Measurements from ENCODE around the gene PCDH9. TPM values are rescaled to one million over a fixed set of nuclear protein-coding genes. Genes with fewer than 3 reads are reported as not detected.

The PCDH9 gene, protein sequence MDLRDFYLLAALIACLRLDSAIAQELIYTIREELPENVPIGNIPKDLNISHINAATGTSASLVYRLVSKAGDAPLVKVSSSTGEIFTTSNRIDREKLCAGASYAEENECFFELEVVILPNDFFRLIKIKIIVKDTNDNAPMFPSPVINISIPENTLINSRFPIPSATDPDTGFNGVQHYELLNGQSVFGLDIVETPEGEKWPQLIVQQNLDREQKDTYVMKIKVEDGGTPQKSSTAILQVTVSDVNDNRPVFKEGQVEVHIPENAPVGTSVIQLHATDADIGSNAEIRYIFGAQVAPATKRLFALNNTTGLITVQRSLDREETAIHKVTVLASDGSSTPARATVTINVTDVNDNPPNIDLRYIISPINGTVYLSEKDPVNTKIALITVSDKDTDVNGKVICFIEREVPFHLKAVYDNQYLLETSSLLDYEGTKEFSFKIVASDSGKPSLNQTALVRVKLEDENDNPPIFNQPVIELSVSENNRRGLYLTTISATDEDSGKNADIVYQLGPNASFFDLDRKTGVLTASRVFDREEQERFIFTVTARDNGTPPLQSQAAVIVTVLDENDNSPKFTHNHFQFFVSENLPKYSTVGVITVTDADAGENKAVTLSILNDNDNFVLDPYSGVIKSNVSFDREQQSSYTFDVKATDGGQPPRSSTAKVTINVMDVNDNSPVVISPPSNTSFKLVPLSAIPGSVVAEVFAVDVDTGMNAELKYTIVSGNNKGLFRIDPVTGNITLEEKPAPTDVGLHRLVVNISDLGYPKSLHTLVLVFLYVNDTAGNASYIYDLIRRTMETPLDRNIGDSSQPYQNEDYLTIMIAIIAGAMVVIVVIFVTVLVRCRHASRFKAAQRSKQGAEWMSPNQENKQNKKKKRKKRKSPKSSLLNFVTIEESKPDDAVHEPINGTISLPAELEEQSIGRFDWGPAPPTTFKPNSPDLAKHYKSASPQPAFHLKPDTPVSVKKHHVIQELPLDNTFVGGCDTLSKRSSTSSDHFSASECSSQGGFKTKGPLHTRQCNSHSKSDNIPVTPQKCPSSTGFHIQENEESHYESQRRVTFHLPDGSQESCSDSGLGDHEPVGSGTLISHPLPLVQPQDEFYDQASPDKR (N-terminal part only)
- total RNA-seq (under 1 TPM; 0.08 to 0.17 TPM), polyA plus RNA-seq (under 1 TPM; 0.10 to 0.18 TPM)

DNA sequence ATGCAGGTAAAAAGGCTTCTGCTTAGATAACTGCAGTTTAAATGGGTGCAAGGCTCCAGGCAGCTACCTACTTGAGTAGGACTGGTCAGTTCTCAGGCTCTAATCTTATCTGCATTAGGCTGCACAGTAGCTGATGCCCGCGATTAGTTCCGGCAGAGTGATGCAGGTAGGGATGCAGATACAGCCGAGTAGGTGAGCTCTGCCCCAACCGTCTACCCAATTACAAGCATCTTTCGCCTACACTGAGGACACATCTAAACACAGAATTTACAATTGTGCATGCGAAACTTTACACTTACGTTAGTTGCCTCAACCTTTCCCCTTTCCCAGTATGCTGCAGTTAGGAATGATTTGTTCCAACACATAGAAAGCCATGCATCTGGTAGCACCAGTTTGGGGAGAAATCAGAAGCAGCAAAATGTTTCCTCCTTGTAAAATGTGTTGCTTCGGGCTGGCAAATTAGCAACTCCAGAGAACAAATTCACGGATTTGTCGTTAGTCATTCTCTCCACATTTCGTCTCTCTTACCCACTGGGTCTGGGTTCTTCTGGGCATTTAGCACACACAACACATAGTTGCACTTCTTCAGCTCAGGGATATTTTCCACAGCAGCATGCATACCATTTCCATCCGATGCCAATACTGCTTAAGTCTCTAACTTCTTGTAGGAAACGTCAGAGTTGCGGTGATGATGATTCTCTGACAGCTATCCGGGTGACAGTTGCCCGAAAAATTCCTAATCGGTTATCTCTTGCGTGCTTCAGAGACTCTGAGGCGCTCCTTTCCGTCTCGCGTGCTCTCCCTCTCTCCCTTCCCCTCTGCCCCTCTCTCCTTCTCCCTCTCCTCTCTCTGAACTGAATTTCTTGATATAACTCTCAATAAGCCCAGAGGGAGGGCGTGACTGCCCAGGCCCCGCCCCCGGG is at the start of gene PCDH9:
PCDH9 (minus strand) TSS at position 856 of the 923 bp plus-strand sequence. CDS start 1,896 bp downstream, outside the sequence.
- no peaks in the 10 kb centered on the region for H3K9me3 ChIP-seq (ENCODE audit: control insufficient read depth in 1 of 2, low read length in 2 of 2)
- ChIA-PET POLR2A (ENCODE audit: partially characterized antibody) (no interaction called here), CTCF (ENCODE audit: partially characterized antibody) (interaction anchor here (1.4 to 1.8 kb wide), 2 partner anchors 9 to 23 kb away, joined by 5 to 6 read pairs; no protein-coding TSS in a partner anchor)
- Mint-ChIP-seq H3K4me1 (peaks cover 4 to 14% (median 8%) of the 10 kb centered on the region in 4 donors), H3K27me3 (peaks cover 8 to 15% of the 10 kb centered on the region in 2 donors), H3K9me3 (peaks cover 0 to 2% (median 0%) of the 10 kb centered on the region in 8 donors), H3K27ac (peak within 1 kb of the TSS in 4 of 7 donors; percentile 26 to 86 (median 50)), H3K36me3 (peaks cover 0 to 2% of the 10 kb centered on the region in 2 donors), H3K4me3 (peak within 1 kb of the TSS in 1 of 8 donors; percentile 89)
- DNase-seq: peak in 2 of 5 donors; percentile 6 to 81
- H3K36me3 ChIP-seq (ENCODE audit: insufficient read depth, low read length): no peaks in the 10 kb centered on the region
- H3K4me1 ChIP-seq (ENCODE audit: insufficient read depth, low read length): peaks cover 15% of the 10 kb centered on the region
- intact Hi-C loops (cut with micrococcal nuclease): no loop called here
- no peaks in the 10 kb centered on the region for H3K27me3 ChIP-seq (ENCODE audit: insufficient read depth, low read length)
- H3K27ac ChIP-seq (ENCODE audit: low read depth, low read length): no peak within 1 kb of the TSS
- peak within 1 kb of the TSS; percentile 39 to 67 for H3K4me3 ChIP-seq (ENCODE audit: low read length in 2 of 2)

DNA sequence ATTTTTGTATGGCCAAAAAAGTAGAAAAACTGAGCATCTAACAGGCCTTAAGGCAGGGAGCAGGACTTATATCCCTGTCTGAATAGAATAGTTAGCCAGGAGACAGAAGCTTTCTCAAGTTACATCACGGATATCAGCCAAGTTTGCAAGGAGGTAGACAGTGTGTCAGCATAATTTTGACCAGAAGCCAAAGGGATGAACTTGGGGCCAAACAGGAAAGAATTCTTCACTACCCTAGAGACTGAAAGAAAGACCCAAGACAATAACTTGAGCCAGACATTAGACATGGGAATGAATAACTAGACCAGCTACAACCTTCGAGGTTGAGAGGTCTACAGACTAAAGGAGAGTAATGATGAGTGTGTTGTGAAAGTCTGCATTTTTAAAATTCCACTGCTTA is 48.1 kb upstream of the PCDH9 start:
- Mint-ChIP-seq H3K4me3 (no peak overlapping the region), H3K4me1 (no peaks in the 10 kb centered on the region)

DNA sequence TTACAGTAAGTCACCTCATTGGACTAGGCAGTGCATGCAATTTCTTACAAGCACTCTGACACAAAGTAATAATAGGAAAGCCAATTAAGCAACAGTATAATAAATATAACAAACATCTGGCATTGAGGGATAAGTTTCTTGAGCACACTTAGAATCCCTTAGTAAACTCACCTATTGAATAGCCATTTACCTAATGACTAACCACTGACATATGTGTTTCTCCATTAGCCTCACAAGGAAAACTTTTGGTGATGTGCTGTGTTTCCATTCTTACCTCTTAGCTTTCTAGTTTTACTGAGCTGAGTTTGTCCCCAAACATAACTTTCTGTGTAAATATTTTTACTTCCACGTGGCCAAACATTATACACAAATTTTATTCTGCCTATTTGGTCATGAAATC is 47.4 kb upstream of the PCDH9 start:
- H3K27ac Mint-ChIP-seq: no peak overlapping the region
- CTCF ChIA-PET (ENCODE audit: partially characterized antibody): no interaction called here

More for the DNA sequence above, 48.1 kb upstream of the PCDH9 start:
- Histone ChIP-seq H3K27me3 (ENCODE audit: insufficient read depth, low read length) (no peaks in the 10 kb centered on the region), H3K4me1 (ENCODE audit: insufficient read depth, low read length) (no peaks in the 10 kb centered on the region), H3K9me3 (ENCODE audit: control insufficient read depth in 1 of 2, low read length in 2 of 2) (no peaks in the 10 kb centered on the region), H3K4me3 (ENCODE audit: low read length in 2 of 2) (no peak overlapping the region), H3K27ac (ENCODE audit: low read depth, low read length) (no peak overlapping the region), H3K36me3 (ENCODE audit: insufficient read depth, low read length) (no peaks in the 10 kb centered on the region)
- Mint-ChIP-seq H3K36me3 (no peaks in the 10 kb centered on the region), H3K27me3 (no peaks in the 10 kb centered on the region), H3K9me3 (peaks cover 0 to 6% (median 2%) of the 10 kb centered on the region in 8 donors), H3K27ac (no peak overlapping the region)
- intact Hi-C loops (cut with micrococcal nuclease): no loop called here
- DNase-seq: no peak
- ChIA-PET POLR2A (ENCODE audit: partially characterized antibody) (no interaction called here), CTCF (ENCODE audit: partially characterized antibody) (no interaction called here)

DNA sequence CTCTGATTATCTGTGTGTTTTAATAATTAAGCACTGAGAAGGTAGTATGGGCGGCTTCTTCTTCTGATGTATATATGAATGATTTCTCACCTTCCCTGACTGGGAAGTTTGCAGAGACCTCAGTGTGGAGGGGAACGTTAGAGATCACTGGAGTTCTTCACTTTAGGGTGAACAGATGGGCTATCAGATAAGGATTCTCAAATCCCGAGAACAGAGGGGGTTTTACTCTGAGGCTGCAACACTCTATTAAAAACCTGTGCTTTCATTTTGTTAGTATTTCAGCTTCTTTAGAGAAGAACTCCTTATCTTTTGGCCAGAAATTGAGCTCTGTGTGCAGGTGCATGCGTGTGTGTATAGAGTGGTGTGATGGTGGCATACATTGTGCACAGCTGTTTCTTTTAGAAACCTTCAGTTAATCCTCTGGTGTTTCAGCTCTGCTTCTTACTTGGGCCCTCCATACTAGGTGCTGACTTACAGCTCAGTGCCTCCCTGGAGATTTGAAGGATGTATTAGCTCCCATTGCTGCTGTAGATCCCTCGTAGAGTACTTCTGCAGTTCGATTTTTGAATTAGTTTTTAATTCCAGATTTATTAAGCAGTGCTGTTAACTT is 45.3 kb upstream of the PCDH9 start:
- Histone ChIP-seq H3K27me3 (ENCODE audit: insufficient read depth, low read length) (no peaks in the 10 kb centered on the region), H3K36me3 (ENCODE audit: insufficient read depth, low read length) (no peaks in the 10 kb centered on the region), H3K4me1 (ENCODE audit: insufficient read depth, low read length) (no peaks in the 10 kb centered on the region), H3K4me3 (ENCODE audit: low read length in 2 of 2) (no peak overlapping the region), H3K27ac (ENCODE audit: low read depth, low read length) (no peak overlapping the region), H3K9me3 (ENCODE audit: control insufficient read depth in 1 of 2, low read length in 2 of 2) (no peaks in the 10 kb centered on the region)
- DNase-seq: no peak
- CTCF ChIA-PET (ENCODE audit: partially characterized antibody): no interaction called here
- Mint-ChIP-seq H3K9me3 (peaks cover 0 to 6% (median 2%) of the 10 kb centered on the region in 8 donors), H3K27me3 (no peaks in the 10 kb centered on the region), H3K27ac (no peak overlapping the region), H3K4me1 (no peaks in the 10 kb centered on the region), H3K36me3 (no peaks in the 10 kb centered on the region), H3K4me3 (no peak overlapping the region)
- POLR2A ChIA-PET (ENCODE audit: partially characterized antibody): no interaction called here
- intact Hi-C loops (cut with micrococcal nuclease): no loop called here

More for the DNA sequence above, 47.4 kb upstream of the PCDH9 start:
- Mint-ChIP-seq H3K4me1 (no peaks in the 10 kb centered on the region), H3K36me3 (no peaks in the 10 kb centered on the region), H3K9me3 (peaks cover 0 to 6% (median 2%) of the 10 kb centered on the region in 8 donors), H3K4me3 (no peak overlapping the region), H3K27me3 (no peaks in the 10 kb centered on the region)
- H3K4me3 ChIP-seq (ENCODE audit: low read length in 2 of 2): no peak overlapping the region
- H3K27me3 ChIP-seq (ENCODE audit: insufficient read depth, low read length): no peaks in the 10 kb centered on the region
- intact Hi-C loops (cut with micrococcal nuclease): no loop called here
- no peak for DNase-seq
- POLR2A ChIA-PET (ENCODE audit: partially characterized antibody): no interaction called here
- no peaks in the 10 kb centered on the region for H3K4me1 ChIP-seq (ENCODE audit: insufficient read depth, low read length)
- H3K9me3 ChIP-seq (ENCODE audit: control insufficient read depth in 1 of 2, low read length in 2 of 2): no peaks in the 10 kb centered on the region
- H3K36me3 ChIP-seq (ENCODE audit: insufficient read depth, low read length): no peaks in the 10 kb centered on the region
- H3K27ac ChIP-seq (ENCODE audit: low read depth, low read length): no peak overlapping the region

DNA sequence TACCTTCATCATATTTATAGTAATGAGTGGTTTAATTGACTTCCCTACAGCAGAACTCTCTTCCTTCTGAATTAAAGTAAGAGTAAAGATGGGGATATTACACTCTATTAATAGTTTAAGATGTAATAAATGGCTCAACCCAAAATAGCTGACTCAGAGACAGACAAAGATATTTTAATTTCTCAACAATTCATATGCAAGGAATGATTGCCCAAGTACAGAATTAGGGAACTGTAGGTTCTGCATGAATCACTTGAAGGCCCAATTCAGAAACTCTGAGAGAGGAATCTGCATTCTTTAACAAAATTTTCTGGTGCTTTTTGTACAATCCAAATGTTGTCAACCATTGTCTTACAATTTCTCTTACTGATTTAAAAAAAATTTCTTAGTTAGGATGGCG is 42.9 kb upstream of the PCDH9 start:
- Histone ChIP-seq H3K9me3 (ENCODE audit: control insufficient read depth in 1 of 2, low read length in 2 of 2) (no peaks in the 10 kb centered on the region), H3K36me3 (ENCODE audit: insufficient read depth, low read length) (no peaks in the 10 kb centered on the region), H3K4me3 (ENCODE audit: low read length in 2 of 2) (no peak overlapping the region), H3K4me1 (ENCODE audit: insufficient read depth, low read length) (no peaks in the 10 kb centered on the region), H3K27ac (ENCODE audit: low read depth, low read length) (no peak overlapping the region), H3K27me3 (ENCODE audit: insufficient read depth, low read length) (no peaks in the 10 kb centered on the region)
- CTCF ChIA-PET (ENCODE audit: partially characterized antibody): no interaction called here
- POLR2A ChIA-PET (ENCODE audit: partially characterized antibody): no interaction called here
- Mint-ChIP-seq H3K27me3 (peaks cover 0 to 1% of the 10 kb centered on the region in 2 donors), H3K27ac (no peak overlapping the region), H3K9me3 (peaks cover 0 to 6% (median under 1%) of the 10 kb centered on the region in 8 donors), H3K4me3 (no peak overlapping the region), H3K36me3 (no peaks in the 10 kb centered on the region), H3K4me1 (no peaks in the 10 kb centered on the region)
- intact Hi-C loops (cut with micrococcal nuclease): no loop called here
- DNase-seq: no peak

DNA sequence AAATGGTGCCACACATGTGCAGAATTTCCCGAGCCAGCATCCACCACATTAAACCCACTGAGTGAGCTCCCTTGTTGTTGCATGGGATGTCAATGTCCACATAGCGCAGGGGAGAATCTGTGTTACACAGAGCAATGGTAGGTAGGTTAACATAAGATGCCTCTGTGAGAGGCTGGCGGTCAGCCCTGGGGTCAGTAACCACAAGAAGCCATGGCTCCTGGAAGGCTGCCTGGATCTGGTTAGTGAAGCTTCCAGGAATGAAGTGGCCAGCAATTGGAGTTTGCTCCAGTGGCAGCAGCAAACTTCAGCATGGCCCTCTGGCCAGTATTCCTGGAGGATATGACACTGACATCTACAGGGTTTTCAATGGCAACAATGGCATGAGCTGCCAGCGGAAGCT is 37.0 kb upstream of the PCDH9 start:
- DNase-seq: no peak
- Mint-ChIP-seq H3K4me3 (no peak overlapping the region), H3K36me3 (no peaks in the 10 kb centered on the region), H3K27me3 (peaks cover 0 to 1% of the 10 kb centered on the region in 2 donors), H3K4me1 (no peaks in the 10 kb centered on the region), H3K9me3 (no peaks in the 10 kb centered on the region), H3K27ac (no peak overlapping the region)
- Histone ChIP-seq H3K9me3 (ENCODE audit: control insufficient read depth in 1 of 2, low read length in 2 of 2) (no peaks in the 10 kb centered on the region), H3K27ac (ENCODE audit: low read depth, low read length) (no peak overlapping the region), H3K4me3 (ENCODE audit: low read length in 2 of 2) (no peak overlapping the region), H3K27me3 (ENCODE audit: insufficient read depth, low read length) (no peaks in the 10 kb centered on the region), H3K4me1 (ENCODE audit: insufficient read depth, low read length) (no peaks in the 10 kb centered on the region), H3K36me3 (ENCODE audit: insufficient read depth, low read length) (no peaks in the 10 kb centered on the region)
- intact Hi-C loops (cut with micrococcal nuclease): no loop called here
- ChIA-PET POLR2A (ENCODE audit: partially characterized antibody) (no interaction called here), CTCF (ENCODE audit: partially characterized antibody) (no interaction called here)

Data from CD4-positive, alpha-beta memory T cell (primary cell).